Skeletal muscle tissue (tissue), 4 donors: ENCODE measurements around the gene TIMM29. TPM values are rescaled to one million over a fixed set of nuclear protein-coding genes. Genes with fewer than 3 reads are reported as not detected.
A peak's percentile ranks its signal among the peaks of the same experiment; 100 is the strongest.

ENCODE experiments used
- H3K27ac ChIP-seq: one replicate; pipeline ENCODE4 v1.7.0; 2013; ENCODE audit warnings: mild to moderate bottlenecking, low read depth, low read length, inconsistent platforms
- H3K27me3 ChIP-seq, 3 donors: one replicate each; pipeline ENCODE4 v1.7.0; 2013; ENCODE audit warnings: low read length in 3 of 3; ENCODE audit not compliant: control insufficient read depth in 3 of 3, insufficient read depth in 3 of 3
- H3K36me3 ChIP-seq, 3 donors: one replicate each; pipeline ENCODE4 v1.7.0; 2013; ENCODE audit warnings: low read length in 3 of 3; ENCODE audit not compliant: control insufficient read depth in 3 of 3, insufficient read depth in 3 of 3
- H3K4me1 ChIP-seq, 3 donors: one replicate each; pipeline ENCODE4 v1.7.0; 2013; ENCODE audit warnings: low read length in 3 of 3, mild to moderate bottlenecking in 3 of 3; ENCODE audit not compliant: control insufficient read depth in 3 of 3, insufficient read depth in 3 of 3
- H3K4me3 ChIP-seq, 3 donors: one replicate each; pipeline ENCODE4 v1.7.0; 2013; ENCODE audit warnings: low read length in 3 of 3
- H3K9ac ChIP-seq, 3 donors: one replicate each; pipeline ENCODE4 v1.7.0; 2013; ENCODE audit warnings: low read length in 3 of 3, mild to moderate bottlenecking in 3 of 3, moderate library complexity in 2 of 3, low read depth in 1 of 3
- H3K9me3 ChIP-seq, 3 donors: one replicate each; pipeline ENCODE4 v1.7.0; 2013; ENCODE audit warnings: low read length in 3 of 3; ENCODE audit not compliant: control insufficient read depth in 3 of 3
- total RNA-seq: library from RNA; depleted of rRNA; stranded (reverse); fragments of >200 nt; gene quantifications from one replicate; pipeline ENCODE4 v1.2.3, GENCODE V29; 2014
- donor health status: Osteomylitis.

TIMM29 gene
- 25.6 TPM for total RNA-seq

GRCh38 chr19:10928563-10929401, at the start of gene TIMM29, which contains the start of gene YIPF2:
Gene TIMM29 (plus strand): TSS chr19:10928811. CDS start chr19:10928823, 12 bp downstream.
Gene YIPF2 (minus strand): TSS chr19:10928639. CDS start chr19:10928410, 229 bp downstream.
- peak within 1 kb of the TSS; percentile 78 for H3K27ac ChIP-seq
- peak within 1 kb of the TSS; percentile 81 to 92 (median 83) for H3K9ac ChIP-seq
- H3K36me3 ChIP-seq = peaks cover 7 to 29% (median 16%) of the 10 kb centered on the region in 3 donors
- peak within 1 kb of the TSS; percentile 79 to 95 (median 92) for H3K4me3 ChIP-seq
- no peaks in the 10 kb centered on the region for H3K9me3 ChIP-seq
- H3K4me1 ChIP-seq = peaks cover 26 to 45% (median 40%) of the 10 kb centered on the region in 3 donors
- H3K27me3 ChIP-seq = no peaks in the 10 kb centered on the region

- H3K27me3 ChIP-seq = no peaks in the 10 kb centered on the region
- peaks cover 76 to 82% (median 77%) of the 10 kb centered on the region in 3 donors for H3K4me1 ChIP-seq
- no peaks in the 10 kb centered on the region for H3K9me3 ChIP-seq
- peak overlapping the region; percentile 87 for H3K27ac ChIP-seq
- H3K4me3 ChIP-seq = peak overlapping the region; percentile 10 to 52 (median 24)
- peak overlapping the region; percentile 65 to 79 (median 76) for H3K9ac ChIP-seq
- H3K36me3 ChIP-seq = peaks cover 0 to 2% (median 0%) of the 10 kb centered on the region in 3 donors
Observed at GRCh38 chr19:10881403-10882107, 47.1 kb upstream of the TIMM29 start.

DNA sequence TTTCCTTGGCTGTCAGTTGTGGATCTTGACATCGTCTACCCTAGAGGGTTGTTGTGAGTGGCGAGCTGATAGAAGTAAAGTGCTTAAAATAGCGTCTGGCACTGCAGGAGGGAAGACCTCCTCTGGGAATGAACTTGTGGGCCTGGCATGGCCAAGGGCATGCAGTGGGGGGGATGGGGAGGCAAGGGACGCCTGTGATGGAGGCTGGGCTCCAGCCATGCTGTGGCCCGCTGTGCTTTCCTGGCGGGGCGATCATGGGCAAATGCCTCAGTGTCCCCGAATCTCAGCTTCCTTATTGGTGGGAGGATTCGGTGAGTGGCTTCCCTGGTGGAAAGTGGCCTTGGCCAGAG, 46.5 kb upstream of the TIMM29 start:
- peak overlapping the region; percentile 87 for H3K27ac ChIP-seq
- peak overlapping the region; percentile 10 to 52 (median 24) for H3K4me3 ChIP-seq
- H3K27me3 ChIP-seq = no peaks in the 10 kb centered on the region
- peak overlapping the region; percentile 65 to 79 (median 76) for H3K9ac ChIP-seq
- H3K36me3 ChIP-seq = peaks cover 0 to 2% (median 0%) of the 10 kb centered on the region in 3 donors
- no peaks in the 10 kb centered on the region for H3K9me3 ChIP-seq
- peaks cover 75 to 81% (median 77%) of the 10 kb centered on the region in 3 donors for H3K4me1 ChIP-seq

- peaks cover 74 to 83% (median 81%) of the 10 kb centered on the region in 3 donors for H3K4me1 ChIP-seq
- H3K9me3 ChIP-seq = no peaks in the 10 kb centered on the region
- peaks cover 0 to 2% (median 0%) of the 10 kb centered on the region in 3 donors for H3K36me3 ChIP-seq
- H3K27ac ChIP-seq = peak overlapping the region; percentile 36
- H3K9ac ChIP-seq = peak overlapping the region in 1 of 3 donors; percentile 20
- no peak overlapping the region for H3K4me3 ChIP-seq
- H3K27me3 ChIP-seq = no peaks in the 10 kb centered on the region
Observed at GRCh38 chr19:10884274-10884673, 44.3 kb upstream of the TIMM29 start.

DNA sequence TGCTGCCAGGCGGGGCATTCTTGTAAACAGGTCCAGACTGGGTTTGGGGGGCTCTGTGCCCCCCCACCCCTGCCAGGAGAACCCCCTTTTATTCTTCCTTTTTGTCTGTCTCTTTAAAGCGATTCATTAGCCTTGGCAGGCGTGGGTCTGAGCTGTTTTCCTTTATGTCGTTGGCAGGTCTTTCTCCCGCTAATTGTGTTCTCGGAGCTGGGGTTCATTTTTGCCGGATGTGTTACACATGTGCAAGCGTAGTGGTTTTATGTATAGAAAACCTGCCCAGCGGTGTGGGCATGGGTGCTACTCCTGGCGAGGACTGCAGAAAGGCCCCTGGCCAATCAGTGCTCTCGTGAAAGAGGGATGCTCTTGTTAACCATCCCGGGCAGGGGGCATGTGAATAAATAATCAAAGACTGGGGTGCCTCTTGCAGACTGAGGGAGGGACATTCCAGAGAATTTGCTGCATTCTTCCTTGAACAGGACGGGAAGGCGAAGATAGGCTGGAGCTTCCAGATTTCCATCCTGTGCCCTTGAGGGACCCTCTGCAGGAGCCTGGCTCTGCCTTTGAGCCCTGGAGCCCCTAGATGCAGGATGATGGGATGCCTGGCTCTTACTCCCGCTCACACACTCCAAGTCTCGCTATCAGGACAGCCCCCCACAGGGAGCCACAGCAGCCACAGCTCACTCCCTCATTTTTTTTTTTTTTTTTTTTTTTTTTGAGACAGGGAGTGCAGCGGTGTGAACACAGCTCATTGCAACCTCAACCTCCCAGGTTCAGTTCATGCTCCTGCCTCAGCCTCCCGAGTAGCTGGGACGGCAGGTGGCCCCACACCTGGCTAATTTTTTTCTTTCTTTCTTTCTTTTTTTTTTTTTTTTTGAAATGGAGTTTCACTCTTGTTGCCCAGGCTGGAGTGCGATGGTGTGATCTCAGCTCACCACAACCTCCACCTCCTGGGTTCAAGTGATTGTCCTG, 43.1 kb upstream of the TIMM29 start:
- H3K4me3 ChIP-seq = no peak overlapping the region
- no peaks in the 10 kb centered on the region for H3K27me3 ChIP-seq
- no peaks in the 10 kb centered on the region for H3K9me3 ChIP-seq
- peak overlapping the region in 1 of 3 donors; percentile 57 for H3K9ac ChIP-seq
- H3K4me1 ChIP-seq = peaks cover 62 to 71% (median 69%) of the 10 kb centered on the region in 3 donors
- H3K36me3 ChIP-seq = no peaks in the 10 kb centered on the region
- H3K27ac ChIP-seq = peak overlapping the region; percentile 36

DNA sequence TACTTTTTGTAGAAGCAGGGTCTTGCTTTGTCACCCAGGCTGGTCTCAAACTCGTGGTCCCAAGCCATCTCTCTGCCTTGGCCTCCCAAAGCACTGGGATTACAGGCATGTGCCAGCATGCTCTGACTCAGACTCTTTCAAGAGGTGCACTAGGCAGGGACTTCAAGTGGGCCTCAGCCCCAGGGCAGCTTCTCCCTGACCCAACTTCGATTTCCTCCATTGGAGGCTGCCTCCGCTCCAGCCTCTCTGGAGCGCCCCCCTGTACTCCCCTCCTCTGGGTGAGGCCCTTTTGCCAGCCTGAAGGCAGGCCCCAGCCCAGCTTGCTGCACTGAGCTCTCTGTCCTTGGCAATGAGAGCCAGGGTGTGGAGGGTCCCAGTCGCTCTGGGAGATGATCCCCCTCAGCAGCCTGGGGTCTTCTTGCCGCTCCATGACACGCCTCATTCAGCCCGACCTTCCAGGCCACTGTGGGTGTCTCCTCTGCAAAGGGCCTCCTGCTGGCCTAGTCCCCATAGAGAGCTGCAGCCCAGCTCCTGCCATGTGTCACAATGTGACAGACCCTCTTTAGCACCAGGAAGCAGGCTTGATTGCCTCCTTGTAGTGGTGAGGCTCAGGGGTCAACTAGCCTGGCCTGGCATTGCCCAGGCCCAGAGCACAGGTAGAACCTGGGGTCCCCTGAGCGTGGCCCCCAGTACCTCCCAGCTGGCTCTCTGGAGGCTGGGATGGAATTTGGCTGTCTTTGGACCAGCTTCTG, 40.8 kb upstream of the TIMM29 start:
- H3K9ac ChIP-seq = peak overlapping the region; percentile 14 to 69 (median 23)
- no peaks in the 10 kb centered on the region for H3K36me3 ChIP-seq
- H3K4me1 ChIP-seq = peaks cover 60 to 70% (median 66%) of the 10 kb centered on the region in 3 donors
- no peaks in the 10 kb centered on the region for H3K27me3 ChIP-seq
- no peaks in the 10 kb centered on the region for H3K9me3 ChIP-seq
- no peak overlapping the region for H3K4me3 ChIP-seq
- H3K27ac ChIP-seq = peak overlapping the region; percentile 30

DNA sequence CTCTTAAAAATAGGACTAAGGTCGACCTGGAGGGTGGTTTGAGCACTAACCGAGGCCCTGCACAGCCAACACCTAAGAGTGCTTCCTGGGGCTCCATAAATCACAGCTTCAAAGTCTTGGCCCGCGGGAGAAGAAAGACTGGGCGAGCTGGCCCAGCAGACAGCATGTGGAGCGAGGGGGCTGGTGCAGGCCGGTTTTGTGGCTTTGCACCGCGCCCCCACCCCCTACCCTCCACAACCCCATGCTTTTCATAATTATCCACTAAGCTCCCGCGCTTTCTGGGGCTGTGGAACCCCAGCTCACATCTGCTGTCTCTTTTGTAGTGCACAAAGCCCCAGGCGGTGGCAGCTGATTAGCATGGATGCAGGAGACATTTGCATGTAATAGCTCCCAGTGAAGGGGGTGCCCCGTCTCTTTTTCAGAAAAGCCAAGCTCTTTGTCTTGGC, 40.2 kb upstream of the TIMM29 start:
- peak overlapping the region in 2 of 3 donors; percentile 14 to 69 for H3K9ac ChIP-seq
- no peaks in the 10 kb centered on the region for H3K27me3 ChIP-seq
- no peaks in the 10 kb centered on the region for H3K36me3 ChIP-seq
- H3K4me1 ChIP-seq = peaks cover 62 to 70% (median 65%) of the 10 kb centered on the region in 3 donors
- no peak overlapping the region for H3K4me3 ChIP-seq
- no peaks in the 10 kb centered on the region for H3K9me3 ChIP-seq
- H3K27ac ChIP-seq = peak overlapping the region; percentile 30

- Histone ChIP-seq H3K27ac (no peak overlapping the region), H3K4me3 (no peak overlapping the region), H3K9me3 (no peaks in the 10 kb centered on the region), H3K27me3 (no peaks in the 10 kb centered on the region), H3K4me1 (peaks cover 72 to 74% (median 73%) of the 10 kb centered on the region in 3 donors), H3K9ac (peak overlapping the region in 1 of 3 donors; percentile 16), H3K36me3 (no peaks in the 10 kb centered on the region)
Observed at GRCh38 chr19:10889880-10890279, 38.7 kb upstream of the TIMM29 start.
